AG09309 (cell line): ENCODE data around the gene FXYD5.

Experiments
- DNase-seq: peaks from one replicate; pipeline ENCODE4 v3.0.0-alpha.2; 2010; ENCODE audit warnings: low read depth
- H3K4me3 ChIP-seq: 2 replicates; pipeline ENCODE4 v1.5.1; 2011; ENCODE audit warnings: mild to moderate bottlenecking, low read depth, low read length, moderate library complexity; ENCODE audit not compliant: control insufficient read depth
- TF ChIP-seq, protein P1 (sequence below): IDR thresholded peaks from 2 replicates; pipeline ENCODE4 v1.5.1; 2011; ENCODE audit warnings: mild to moderate bottlenecking, low read depth, low read length, inconsistent platforms; ENCODE audit not compliant: insufficient read depth, control insufficient read depth; ENCODE audit errors: missing control alignments

FXYD5 gene

DNA sequence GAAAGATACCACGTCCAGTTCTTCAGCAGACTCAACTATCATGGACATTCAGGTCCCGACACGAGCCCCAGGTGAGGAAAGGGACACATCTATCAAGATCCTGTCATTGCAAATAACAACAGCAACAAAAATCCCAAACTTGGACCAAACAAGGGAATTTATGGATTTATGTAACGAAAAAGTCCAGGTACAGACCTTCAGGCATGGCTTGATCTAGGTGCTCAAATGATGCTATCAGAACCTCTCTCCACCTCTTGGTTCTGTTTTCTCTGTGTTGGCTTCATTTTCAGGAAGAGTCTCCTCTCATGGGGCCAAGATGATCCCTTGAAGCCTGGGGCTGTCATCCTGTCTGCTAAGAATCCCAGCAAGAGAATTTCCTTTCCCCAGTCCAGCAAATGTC is 2.9 kb downstream of the FXYD5 start:
- DNase-seq, result no peak
- TF ChIP-seq, protein P1, sequence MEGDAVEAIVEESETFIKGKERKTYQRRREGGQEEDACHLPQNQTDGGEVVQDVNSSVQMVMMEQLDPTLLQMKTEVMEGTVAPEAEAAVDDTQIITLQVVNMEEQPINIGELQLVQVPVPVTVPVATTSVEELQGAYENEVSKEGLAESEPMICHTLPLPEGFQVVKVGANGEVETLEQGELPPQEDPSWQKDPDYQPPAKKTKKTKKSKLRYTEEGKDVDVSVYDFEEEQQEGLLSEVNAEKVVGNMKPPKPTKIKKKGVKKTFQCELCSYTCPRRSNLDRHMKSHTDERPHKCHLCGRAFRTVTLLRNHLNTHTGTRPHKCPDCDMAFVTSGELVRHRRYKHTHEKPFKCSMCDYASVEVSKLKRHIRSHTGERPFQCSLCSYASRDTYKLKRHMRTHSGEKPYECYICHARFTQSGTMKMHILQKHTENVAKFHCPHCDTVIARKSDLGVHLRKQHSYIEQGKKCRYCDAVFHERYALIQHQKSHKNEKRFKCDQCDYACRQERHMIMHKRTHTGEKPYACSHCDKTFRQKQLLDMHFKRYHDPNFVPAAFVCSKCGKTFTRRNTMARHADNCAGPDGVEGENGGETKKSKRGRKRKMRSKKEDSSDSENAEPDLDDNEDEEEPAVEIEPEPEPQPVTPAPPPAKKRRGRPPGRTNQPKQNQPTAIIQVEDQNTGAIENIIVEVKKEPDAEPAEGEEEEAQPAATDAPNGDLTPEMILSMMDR, result no peak
- H3K4me3 ChIP-seq, result no peak overlapping the region

DNA sequence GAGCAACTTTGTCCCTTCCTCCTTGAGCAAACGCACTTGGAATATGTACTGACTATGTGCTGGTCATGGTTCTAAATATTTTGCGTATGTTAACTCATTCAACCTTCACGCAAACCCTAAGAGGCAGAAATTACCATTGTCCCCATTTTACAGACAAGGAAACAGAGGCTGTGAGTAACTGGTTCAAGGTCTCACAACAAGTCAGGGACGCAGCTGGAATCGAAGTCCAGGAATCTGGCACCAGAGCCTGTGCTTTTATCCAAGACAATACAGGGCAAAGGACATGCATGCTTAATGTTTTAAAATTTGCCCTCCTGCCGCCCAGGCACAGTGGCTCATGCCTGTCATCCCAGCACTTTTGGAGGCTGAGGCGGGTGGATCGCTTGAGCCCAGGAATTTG is 5.1 kb downstream of the FXYD5 start:
- DNase-seq, result no peak
- H3K4me3 ChIP-seq, result no peak overlapping the region
- TF ChIP-seq, protein P1, result no peak

DNA sequence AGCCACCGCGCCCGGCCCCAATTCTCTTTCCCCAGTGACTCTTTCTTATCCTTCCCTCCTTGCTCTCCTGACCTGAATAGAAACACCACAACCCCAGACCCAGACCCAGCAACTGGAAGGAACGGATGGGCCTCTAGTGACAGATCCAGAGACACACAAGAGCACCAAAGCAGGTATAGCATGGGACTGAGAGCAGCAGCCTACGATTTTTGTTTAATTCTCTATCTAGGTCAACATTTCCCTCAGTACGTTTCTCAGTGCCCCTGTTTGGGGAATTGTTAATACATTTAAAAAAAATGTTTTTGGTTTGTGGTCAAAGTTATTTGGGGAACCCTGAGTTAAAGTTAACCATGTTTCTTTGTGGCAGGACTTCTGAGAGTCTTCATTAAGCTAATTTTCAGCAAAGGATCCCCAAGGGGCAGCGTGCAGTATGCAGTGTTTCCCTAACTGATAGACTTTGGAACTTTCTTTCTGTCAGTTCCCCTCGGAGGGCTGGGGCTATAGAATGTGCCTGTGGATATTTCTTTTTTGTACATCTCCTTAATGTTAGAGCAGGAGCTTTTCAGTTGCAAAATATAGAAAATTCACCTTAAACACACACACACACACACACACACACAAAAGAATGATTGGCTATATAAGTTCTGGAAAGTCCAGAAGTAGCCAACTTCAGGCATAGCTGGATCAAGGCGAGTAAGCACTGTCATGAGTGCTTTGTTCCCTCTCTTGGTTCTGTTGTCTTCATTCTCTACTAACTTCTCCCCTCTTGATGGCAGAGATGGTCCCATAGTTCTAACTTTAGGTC is 6.3 kb downstream of the FXYD5 start:
- no peak overlapping the region for H3K4me3 ChIP-seq
- TF ChIP-seq, protein P1, result no peak
- no peak for DNase-seq

DNA sequence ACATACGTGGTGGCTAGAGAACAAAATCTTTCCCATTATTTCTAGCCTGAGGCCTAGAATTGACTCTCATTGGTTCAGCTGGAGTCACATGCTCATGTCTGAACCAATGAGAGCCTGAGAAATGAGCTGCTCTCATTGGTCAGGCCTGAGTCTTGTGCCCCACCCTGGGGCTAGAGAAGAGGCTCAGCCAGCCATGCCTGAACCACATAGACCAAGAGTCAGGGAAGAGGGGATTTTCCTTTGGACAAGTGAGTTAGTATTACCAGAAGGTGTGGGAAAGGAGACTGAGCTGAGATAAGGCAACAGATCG is 6.9 kb downstream of the FXYD5 start:
- no peak for DNase-seq
- H3K4me3 ChIP-seq, result no peak overlapping the region
- TF ChIP-seq, protein P1, result no peak

DNA sequence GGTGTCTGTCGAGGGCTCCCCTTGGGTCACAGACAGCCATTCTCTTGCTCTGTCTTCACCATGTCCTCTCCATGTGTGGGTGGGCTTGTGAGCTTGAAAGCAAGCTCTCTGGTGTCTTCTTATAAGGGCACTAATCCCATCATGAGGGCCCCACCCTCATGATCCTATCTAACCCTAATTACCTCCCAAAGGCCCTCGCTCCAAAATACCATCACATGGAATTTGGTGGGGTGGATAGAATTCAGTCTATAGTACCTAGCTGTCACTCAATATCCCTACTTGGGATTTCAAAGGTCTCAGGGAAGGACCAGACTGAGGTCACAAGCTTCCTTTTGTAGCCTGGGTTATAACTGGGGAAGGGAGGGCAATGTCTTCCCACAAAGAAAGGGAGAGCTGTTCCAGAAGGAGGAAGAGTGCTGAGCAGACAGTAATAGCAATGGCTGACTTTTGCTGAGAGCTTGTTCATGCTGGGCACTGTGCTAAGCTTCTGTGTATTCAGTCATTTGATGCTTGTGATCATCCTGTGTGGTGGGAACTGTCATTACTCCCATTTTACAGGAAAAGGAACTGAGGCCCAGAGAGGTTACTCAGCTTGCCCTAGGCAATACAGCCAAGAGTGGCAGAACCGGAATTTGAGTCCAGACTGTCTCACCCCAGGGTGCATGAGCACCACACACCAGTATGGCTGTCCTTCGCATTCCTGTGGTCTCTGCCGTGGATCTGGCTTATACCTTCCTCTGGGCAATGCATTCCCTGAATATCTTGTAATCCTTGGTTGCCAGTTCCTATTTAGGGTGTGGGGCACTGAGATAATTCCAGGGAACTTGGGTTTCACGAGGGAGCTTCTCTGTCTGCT is 8.2 kb downstream of the FXYD5 start:
- no peak for DNase-seq
- no peak overlapping the region for H3K4me3 ChIP-seq
- TF ChIP-seq, protein P1, result no peak

DNA sequence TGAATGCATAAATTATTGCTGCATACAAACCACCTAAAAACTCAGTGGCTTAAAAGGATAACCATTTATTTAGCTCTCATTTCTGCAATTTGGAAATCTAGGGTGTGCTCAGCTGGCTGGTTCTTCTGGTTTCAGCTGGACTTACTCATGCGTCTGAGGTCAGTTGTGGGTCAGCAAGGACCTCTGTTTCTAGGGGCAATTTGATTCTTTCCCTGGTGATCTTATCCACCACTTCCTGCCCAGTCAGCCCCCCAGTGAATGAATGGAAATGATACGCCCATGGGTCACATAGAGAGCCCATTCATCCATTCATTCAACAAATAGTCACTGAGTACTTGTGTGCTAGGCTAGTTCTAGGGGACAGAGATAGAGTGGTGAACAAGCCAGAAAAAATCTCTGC is 9.9 kb downstream of the FXYD5 start:
- TF ChIP-seq, protein P1, result no peak
- no peak for DNase-seq
- H3K4me3 ChIP-seq, result no peak overlapping the region
